ENCODE results near the gene RANBP17. TPM values are rescaled to one million over a fixed set of nuclear protein-coding genes. Genes with fewer than 3 reads are reported as not detected.

The RANBP17 gene
- total RNA-seq, 1 donor from 2014 or later: 11.4 TPM

GRCh38 chr5:171226096-171226754 is 364.4 kb downstream of the RANBP17 start:
- no peak for DNase-seq (ENCODE audit: extremely low read depth, low read depth, low spot score)

GRCh38 chr5:171226864-171227263 is 365.0 kb downstream of the RANBP17 start:
- DNase-seq (ENCODE audit: extremely low read depth, low read depth, low spot score): no peak

DNA sequence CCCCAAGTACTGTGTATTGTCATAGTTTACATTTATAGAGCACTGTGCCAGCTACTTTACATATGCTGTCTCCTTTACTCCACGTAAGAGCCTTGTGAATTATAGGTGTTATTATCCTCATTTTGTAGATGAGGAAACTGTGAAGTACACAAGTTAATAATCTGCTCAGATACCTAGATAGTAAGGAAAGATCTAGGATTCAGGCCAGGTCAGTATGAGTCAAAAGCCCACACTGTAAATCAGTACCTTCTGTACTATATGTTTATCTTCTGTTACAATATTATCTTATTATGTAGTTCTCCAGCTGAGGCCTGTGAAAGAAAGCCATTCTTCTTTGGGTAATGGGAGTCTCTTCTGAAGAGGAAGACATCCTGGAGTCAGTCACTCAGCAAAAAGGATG is 374.8 kb downstream of the RANBP17 start:
- no peak for DNase-seq (ENCODE audit: extremely low read depth, low read depth, low spot score)

- DNase-seq (ENCODE audit: extremely low read depth, low read depth, low spot score): no peak
These were observed 380.7 kb downstream of the RANBP17 start for GRCh38 chr5:171242521-171242920.

- DNase-seq (ENCODE audit: extremely low read depth, low read depth, low spot score): no peak
These were observed 384.4 kb downstream of the RANBP17 start for GRCh38 chr5:171246231-171246630.

DNA sequence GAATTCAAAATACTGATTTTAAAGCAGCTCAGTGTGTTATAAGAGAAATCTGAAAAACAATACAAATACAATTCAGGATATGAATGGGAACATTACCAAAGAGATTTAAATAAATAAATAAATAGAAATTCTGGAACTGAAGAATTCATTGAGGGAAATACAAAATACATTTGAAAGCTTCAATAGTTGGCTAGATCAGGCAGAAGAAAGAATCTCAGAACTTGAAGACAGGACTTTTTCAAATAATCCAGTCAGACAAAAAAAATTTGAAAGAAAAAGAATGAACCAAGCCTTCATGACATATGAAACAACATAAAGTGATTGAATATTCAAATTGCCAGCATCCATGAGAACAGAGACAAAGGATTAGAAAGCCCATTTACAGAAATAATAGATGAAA is 387.6 kb downstream of the RANBP17 start:
- DNase-seq (ENCODE audit: extremely low read depth, low read depth, low spot score): no peak

DNA sequence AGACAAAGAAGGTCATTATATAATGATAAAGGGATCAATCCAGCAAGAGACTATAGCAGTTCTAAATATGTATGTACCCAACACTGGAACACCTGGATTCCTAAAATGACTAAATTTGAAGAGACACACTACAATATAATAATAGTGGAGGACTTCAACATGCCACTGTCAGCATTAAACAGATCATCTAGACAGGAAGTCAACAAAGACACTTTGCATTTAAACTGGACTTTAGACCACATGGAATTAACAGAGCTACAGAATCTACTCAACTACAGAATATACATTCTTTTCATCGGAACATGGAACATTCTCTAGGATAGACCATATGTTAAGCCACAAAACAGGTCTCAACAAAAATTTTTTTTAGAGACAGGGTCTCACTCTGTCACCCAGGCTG is 388.9 kb downstream of the RANBP17 start:
- DNase-seq (ENCODE audit: extremely low read depth, low read depth, low spot score): no peak

DNA sequence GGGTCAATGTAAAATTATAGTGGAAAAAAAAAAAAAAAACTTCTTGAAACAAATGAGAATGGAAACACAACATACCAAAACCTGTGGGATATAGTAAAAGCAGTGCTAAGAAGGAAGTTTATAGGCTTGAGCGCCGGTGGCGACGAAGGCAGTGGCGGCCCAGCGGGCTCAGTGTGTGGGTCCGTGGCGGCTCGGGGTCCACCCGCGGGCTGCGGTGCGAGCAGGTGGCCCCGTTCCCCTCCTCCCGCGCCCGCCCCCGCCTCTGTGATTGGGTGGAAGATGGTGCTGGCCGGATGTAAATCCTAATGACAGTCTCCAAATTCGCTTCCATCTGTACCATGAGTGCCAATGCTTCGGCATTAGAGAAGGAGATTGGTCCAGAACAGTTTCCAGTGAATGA is 389.7 kb downstream of the RANBP17 start:
- DNase-seq (ENCODE audit: extremely low read depth, low read depth, low spot score): no peak

- no peak for DNase-seq (ENCODE audit: extremely low read depth, low read depth, low spot score)
These were observed 390.9 kb downstream of the RANBP17 start for GRCh38 chr5:171252674-171253073.

DNA sequence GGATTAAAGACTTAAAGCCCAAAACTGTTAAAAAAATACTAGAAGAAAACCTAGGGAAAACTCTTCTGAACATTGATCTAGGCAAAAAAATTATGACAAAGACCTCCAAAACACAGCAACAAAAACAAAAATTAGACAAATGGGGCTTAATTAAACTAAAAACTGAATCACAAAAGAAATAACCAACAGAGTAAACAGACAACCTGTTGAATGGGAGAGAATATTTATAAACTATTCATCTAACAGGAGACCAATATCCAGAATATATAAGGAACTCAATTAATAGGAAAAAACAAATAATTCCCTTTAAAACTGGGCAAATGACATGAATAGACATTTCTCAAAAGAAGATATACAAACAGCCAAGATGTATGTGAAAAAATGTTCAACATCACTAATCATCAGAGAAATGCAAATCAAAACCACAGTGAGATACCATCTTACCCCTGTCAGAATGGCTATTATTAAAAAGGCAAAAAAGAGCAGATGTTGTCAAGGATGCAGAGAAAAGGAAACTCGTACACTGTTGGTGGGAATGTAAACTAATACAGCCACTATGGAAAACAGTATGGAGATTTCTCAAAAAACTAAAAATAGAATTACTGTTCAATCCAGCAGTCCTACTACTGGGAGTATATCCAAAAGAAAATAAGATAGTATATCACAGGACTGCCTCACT is 397.1 kb downstream of the RANBP17 start:
- no peak for DNase-seq (ENCODE audit: extremely low read depth, low read depth, low spot score)

GRCh38 chr5:171261361-171261760 is 399.5 kb downstream of the RANBP17 start:
- no peak for DNase-seq (ENCODE audit: extremely low read depth, low read depth, low spot score)

GRCh38 chr5:171261904-171262303 is 400.1 kb downstream of the RANBP17 start:
- no peak for DNase-seq (ENCODE audit: extremely low read depth, low read depth, low spot score)

- no peak for DNase-seq (ENCODE audit: extremely low read depth, low read depth, low spot score)
These were observed 401.4 kb downstream of the RANBP17 start for GRCh38 chr5:171263181-171263580.

DNA sequence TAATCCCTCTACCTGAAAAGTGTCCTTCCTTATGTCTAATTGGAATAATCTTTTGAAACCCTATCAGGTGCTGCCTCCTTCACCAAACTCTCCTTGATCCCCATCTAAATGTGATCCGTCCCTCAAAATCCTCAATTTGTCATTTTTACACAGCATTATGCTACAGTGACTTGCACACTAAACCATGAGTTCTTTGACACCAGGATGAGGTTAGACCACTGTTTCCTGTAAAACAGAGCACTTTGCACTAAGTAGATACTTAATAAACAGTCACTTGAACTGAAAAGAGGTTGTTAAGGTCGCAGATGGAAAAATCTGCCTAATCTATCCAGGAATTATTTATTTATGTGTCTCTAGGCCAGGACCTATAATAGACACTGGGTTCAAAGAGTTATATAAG is 403.0 kb downstream of the RANBP17 start:
- no peak for DNase-seq (ENCODE audit: extremely low read depth, low read depth, low spot score)

GRCh38 chr5:171268700-171269620 is 407.1 kb downstream of the RANBP17 start:
- DNase-seq (ENCODE audit: extremely low read depth, low read depth, low spot score): no peak

DNA sequence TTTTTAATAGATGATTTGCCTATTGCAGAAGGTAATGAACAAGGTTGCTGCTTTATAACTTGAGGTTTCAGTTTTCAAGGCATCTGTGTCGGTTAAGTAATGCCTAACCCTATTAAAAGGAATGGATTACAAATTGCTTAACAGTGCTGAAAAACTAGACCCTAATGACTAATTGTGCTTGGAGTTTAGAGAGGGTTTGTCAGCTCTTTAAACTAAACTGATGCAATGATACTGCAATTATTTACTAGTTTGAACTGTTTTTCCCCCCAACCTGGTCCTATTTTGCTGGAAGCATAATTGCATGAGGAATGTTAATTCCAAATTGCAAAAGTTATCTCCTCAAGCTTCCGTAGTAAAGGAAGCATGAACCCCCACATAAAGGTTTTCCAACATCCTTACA is 407.9 kb downstream of the RANBP17 start:
- no peak for DNase-seq (ENCODE audit: extremely low read depth, low read depth, low spot score)

- no peak for DNase-seq (ENCODE audit: extremely low read depth, low read depth, low spot score)
These were observed 408.3 kb downstream of the RANBP17 start for GRCh38 chr5:171270136-171270535.

- DNase-seq (ENCODE audit: extremely low read depth, low read depth, low spot score): no peak
These were observed 410.0 kb downstream of the RANBP17 start for GRCh38 chr5:171271798-171272197.

DNA sequence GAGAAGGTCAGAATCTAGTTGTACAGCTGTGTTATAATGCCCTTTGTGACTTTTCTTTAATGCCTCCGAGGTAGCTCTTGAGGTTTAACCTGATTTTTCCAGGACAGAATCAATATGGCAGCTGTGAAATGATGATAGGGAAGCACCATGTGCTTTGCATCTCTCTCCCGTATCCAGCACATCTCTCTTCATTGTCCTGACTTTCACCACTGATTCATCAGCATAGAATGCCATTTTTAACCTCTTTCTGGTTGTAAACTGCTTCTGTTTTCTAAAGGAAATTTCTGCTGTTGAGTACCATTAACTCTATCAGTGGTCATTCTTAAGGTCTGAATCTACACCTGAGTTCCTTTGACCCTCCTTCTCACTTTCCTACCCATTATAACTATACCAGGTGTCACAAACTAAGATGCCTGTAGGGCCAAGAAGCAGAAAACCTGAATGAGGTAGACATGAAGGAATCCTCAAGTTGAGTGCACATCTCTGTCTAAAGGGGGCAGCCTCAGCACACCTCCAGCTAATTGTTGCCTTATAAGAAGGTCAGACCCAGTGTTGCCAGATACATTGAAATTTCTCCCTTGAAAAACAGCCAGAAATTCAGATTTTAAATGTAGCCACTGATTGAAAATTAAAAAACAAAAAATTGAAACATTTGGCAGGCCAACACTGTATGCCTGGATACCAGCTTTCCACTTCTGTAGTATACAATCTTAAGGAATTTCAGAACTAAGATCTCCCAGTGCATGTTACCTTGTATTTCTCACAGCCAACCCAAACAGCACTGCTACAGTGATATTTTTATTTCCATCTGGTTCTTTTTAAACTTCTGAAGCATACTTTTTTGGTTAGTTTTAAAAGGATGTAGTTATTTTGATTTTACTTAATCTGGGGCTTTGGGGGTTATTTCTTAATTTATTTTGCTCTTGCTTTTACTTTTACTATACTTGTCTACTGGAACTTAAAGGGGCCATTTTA is 411.5 kb downstream of the RANBP17 start:
- DNase-seq (ENCODE audit: extremely low read depth, low read depth, low spot score): no peak

DNA sequence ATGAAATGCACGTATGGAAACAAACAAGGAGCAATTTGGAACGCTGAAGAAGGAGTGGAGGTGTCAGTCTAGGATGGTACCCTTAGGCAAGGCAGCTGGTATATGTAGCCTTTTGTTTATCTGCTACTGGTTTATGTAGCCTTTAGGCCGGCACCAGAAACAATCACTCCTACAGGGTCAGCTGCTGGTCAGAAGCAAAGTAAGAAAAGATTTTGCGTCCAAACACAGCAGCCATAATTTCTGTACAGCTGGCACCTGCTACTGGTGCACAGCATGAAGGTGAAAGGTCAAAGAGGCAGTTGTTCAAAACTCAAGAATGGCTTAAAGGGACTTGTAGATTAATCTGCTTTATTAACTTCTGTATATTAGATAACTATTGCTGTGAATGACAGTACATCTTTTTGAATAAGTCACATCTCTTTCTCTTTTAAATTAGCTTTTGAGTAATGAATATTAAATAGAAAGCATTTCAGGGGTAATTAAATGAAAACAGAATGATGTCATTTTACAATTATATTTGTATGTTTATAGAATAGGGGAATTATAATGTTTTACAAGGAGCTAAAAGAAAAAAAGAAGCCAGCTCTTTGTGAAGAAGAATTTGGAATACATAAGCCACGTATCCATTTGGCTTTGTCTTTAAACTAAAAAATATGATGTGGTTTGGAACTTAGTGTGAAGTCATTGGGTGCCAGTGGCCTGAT is 414.2 kb downstream of the RANBP17 start:
- no peak for DNase-seq (ENCODE audit: extremely low read depth, low read depth, low spot score)
